Thyroid gland (tissue), 4 donors: ENCODE data around the gene SPRYD7. TPM values are rescaled to one million over a fixed set of nuclear protein-coding genes. Genes with fewer than 3 reads are reported as not detected.

Experiments
- DNase-seq, 2 donors: peaks; one replicate each; pipeline ENCODE4 v3.0.0-alpha.2; 2019
- H3K27ac ChIP-seq, 3 donors: fragments of 200-600 bp; sonication (generic); 1 replicate in 2 of 3; 2 replicates in 1 of 3; pipeline ENCODE4 v1.5.1; 2016 to 2019; ENCODE audit warnings: mild to moderate bottlenecking in 1 of 3, moderate library complexity in 1 of 3
- H3K27me3 ChIP-seq: fragments of 200-600 bp; sonication (generic); one replicate; pipeline ENCODE4 v1.5.1; 2019
- H3K36me3 ChIP-seq, 2 donors: fragments of 200-600 bp; sonication (generic); one replicate each; pipeline ENCODE4 v1.5.1; 2016 to 2019
- H3K4me1 ChIP-seq, 2 donors: fragments of 200-600 bp; sonication (generic); one replicate each; pipeline ENCODE4 v1.5.1; 2017 to 2019
- H3K4me3 ChIP-seq, 3 donors: fragments of 200-600 bp; sonication (generic); replicated peaks in 1 of 3; 1 replicate in 2 of 3; 2 replicates in 1 of 3; pipeline ENCODE4 v1.5.1; 2016; ENCODE audit warnings: mild to moderate bottlenecking in 1 of 3
- H3K9me3 ChIP-seq: fragments of 200-600 bp; sonication (generic); one replicate; pipeline ENCODE4 v1.5.1; 2017
- CTCF ChIP-seq, 6 experiments: fragments of 200-600 bp in 3 of 6; fragments of 450-650 bp in 3 of 6; sonication (generic) in 3 of 6; IDR thresholded peaks; one replicate each; pipeline ENCODE4 v1.5.1; 2016 to 2019; ENCODE audit warnings: antibody characterized with exemption in 6 of 6, mild to moderate bottlenecking in 2 of 6, inconsistent platforms in 1 of 6, moderate library complexity in 1 of 6
- POLR2A ChIP-seq, 2 donors: fragments of 450-650 bp; IDR thresholded peaks; one replicate each; pipeline ENCODE4 v1.6.1; 2017; ENCODE audit warnings: antibody characterized with exemption in 2 of 2, mild to moderate bottlenecking in 2 of 2, moderate library complexity in 1 of 2
- WGBS, 2 donors: methylation state at CpG; one replicate each; pipeline ENCODE4 v1.1.5; 2017; 5-methylcytosine and 5-hydroxymethylcytosine counted together
- intact Hi-C: fragments of 100-400 bp; cut with DNase I; formaldehyde crosslinking; loops from one replicate; pipeline ENCODE4 v1.15.1; 2023
- total RNA-seq, 4 donors: library from RNA; depleted of rRNA; stranded (reverse); fragments of >200 nt; gene quantifications; one replicate each; pipeline ENCODE4 v1.2.3, GENCODE V29; 2016

Gene SPRYD7
- total RNA-seq, 4 donors from 2014 or later = 5.1 to 8.2 (median 5.9) TPM

GRCh38 chr13:49976314-49977258 lies 40.4 kb upstream of the SPRYD7 start:
- H3K9me3 ChIP-seq = no peaks in the 10 kb centered on the region
- peak; percentile 68 to 78 for DNase-seq
- intact Hi-C loops = loop anchor here (10.0 kb wide), 2 partner anchors 938 to 1088 kb away; no protein-coding TSS in a partner anchor

GRCh38 chr13:49975826-49976225 lies 39.7 kb upstream of the SPRYD7 start:
- TF ChIP-seq CTCF (IDR thresholded peaks at IDR 0.05) = no peak
- no peak for TF ChIP-seq POLR2A (IDR thresholded peaks at IDR 0.05)
- H3K4me1 ChIP-seq = no peaks in the 10 kb centered on the region
- 86 to 88% methylated on average over 1 of the region's 1 CpG for WGBS, 2 donors
- intact Hi-C loops = loop anchor here (10.0 kb wide), 2 partner anchors 939 to 1089 kb away; no protein-coding TSS in a partner anchor
- H3K36me3 ChIP-seq = no peaks in the 10 kb centered on the region
- H3K27me3 ChIP-seq = no peaks in the 10 kb centered on the region
- no peak for DNase-seq
- no peak overlapping the region for H3K4me3 ChIP-seq
- H3K27ac ChIP-seq = no peak overlapping the region
- no peaks in the 10 kb centered on the region for H3K9me3 ChIP-seq

More at GRCh38 chr13:49976314-49977258, 40.4 kb upstream of the SPRYD7 start:
- Histone ChIP-seq H3K27ac (no peak overlapping the region), H3K4me1 (no peaks in the 10 kb centered on the region), H3K27me3 (no peaks in the 10 kb centered on the region), H3K4me3 (no peak overlapping the region), H3K36me3 (no peaks in the 10 kb centered on the region)
- WGBS, 2 donors = 53 to 55% methylated on average over 8 of the region's 8 CpGs
- TF ChIP-seq CTCF (IDR thresholded peaks at IDR 0.05) (peak; percentile 79 to 91 (median 84)), POLR2A (IDR thresholded peaks at IDR 0.05) (no peak)

GRCh38 chr13:49972709-49973108 lies 36.6 kb upstream of the SPRYD7 start:
- no peak for TF ChIP-seq POLR2A (IDR thresholded peaks at IDR 0.05)
- no peak for TF ChIP-seq CTCF (IDR thresholded peaks at IDR 0.05)
- Histone ChIP-seq H3K4me1 (no peaks in the 10 kb centered on the region), H3K27ac (no peak overlapping the region), H3K4me3 (no peak overlapping the region), H3K36me3 (no peaks in the 10 kb centered on the region), H3K27me3 (no peaks in the 10 kb centered on the region), H3K9me3 (no peaks in the 10 kb centered on the region)
- DNase-seq = no peak
- intact Hi-C loops = loop anchor here (10.0 kb wide), 2 partner anchors 942 to 1092 kb away; no protein-coding TSS in a partner anchor
- WGBS, 2 donors = 88 to 94% methylated on average over 4 of the region's 4 CpGs

GRCh38 chr13:49967456-49967855 lies 31.3 kb upstream of the SPRYD7 start:
- WGBS, 2 donors = 94 to 96% methylated on average over 4 of the region's 4 CpGs
- Histone ChIP-seq H3K36me3 (no peaks in the 10 kb centered on the region), H3K4me1 (no peaks in the 10 kb centered on the region), H3K4me3 (no peak overlapping the region), H3K9me3 (no peaks in the 10 kb centered on the region), H3K27me3 (no peaks in the 10 kb centered on the region), H3K27ac (no peak overlapping the region)
- no peak for DNase-seq
- TF ChIP-seq CTCF (IDR thresholded peaks at IDR 0.05) (no peak), POLR2A (IDR thresholded peaks at IDR 0.05) (no peak)
- intact Hi-C loops = no loop called here

GRCh38 chr13:49958321-49958720 lies 22.2 kb upstream of the SPRYD7 start:
- no peak overlapping the region for H3K4me3 ChIP-seq
- no peak overlapping the region for H3K27ac ChIP-seq
- 78 to 91% methylated on average over 3 of the region's 3 CpGs for WGBS, 2 donors
- DNase-seq = no peak
- no peaks in the 10 kb centered on the region for H3K36me3 ChIP-seq
- H3K4me1 ChIP-seq = no peaks in the 10 kb centered on the region
- TF ChIP-seq POLR2A (IDR thresholded peaks at IDR 0.05) (no peak), CTCF (IDR thresholded peaks at IDR 0.05) (no peak)
- no peaks in the 10 kb centered on the region for H3K27me3 ChIP-seq
- intact Hi-C loops = no loop called here
- no peaks in the 10 kb centered on the region for H3K9me3 ChIP-seq
